Putamen (tissue), 1 donor: ENCODE data around the gene COG7.
"Not testable (repeated sequence)": the region's sequence is repeated elsewhere in the genome, so short reads cannot be mapped to it uniquely, and the experiment has no call there.

Experiments
- DNase-seq: peaks from one replicate; pipeline ENCODE4 v3.0.0-alpha.2; 2016; ENCODE audit warnings: low spot score

Gene COG7

DNA sequence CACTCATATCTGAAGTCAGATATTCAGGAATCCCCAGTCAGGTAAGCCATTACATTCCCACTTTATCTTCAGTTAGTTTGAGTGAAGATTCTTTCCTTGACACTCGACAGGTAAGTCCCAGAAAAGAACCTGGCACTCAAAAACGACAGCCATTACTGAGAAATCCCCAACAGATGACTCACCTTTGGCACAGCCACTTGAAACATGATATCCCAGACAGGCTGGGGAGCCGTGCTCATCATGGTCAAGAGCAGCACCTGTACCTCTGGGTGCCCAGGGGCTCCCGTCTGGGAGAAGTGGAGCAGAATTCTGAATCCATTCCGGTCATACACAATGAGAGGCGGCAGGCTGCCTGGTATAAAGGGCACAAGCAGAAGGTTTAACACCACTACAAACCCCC, 16.8 kb upstream of the COG7 start:
- DNase-seq, result no peak

DNA sequence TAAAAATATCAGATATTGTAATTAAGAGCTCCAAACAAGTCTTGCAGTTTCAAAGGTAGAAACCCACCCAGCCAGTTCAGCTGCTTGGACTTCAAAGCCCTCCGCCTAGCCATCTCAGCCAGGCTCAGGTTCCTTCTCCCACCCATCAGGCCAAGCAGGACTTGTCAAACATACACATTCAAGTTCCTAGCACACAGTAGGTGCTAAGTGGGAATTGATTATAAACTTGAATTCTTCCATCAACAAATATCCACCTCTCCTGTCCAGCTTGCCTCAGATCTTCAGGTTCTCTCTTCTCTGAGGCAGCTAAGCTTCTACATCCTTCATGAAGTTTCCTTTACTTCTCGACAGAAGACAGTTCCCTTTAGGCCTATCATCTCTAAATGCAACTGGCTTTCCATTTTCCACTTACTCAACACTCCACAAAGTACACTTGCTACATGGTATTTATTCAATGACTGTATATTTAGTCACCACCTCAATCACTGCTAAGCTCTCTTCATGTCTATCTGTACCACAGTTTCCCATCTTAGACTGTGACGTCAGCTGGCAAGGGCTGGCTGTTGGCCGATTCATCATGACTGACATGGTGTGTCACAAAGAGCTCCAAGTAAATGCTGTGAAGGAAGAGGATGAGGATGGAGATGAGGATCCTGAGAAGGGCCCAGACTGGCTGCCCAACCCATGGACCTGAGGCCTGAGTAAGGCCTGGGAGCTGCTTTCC, 13.3 kb upstream of the COG7 start:
- DNase-seq, result no peak

DNA sequence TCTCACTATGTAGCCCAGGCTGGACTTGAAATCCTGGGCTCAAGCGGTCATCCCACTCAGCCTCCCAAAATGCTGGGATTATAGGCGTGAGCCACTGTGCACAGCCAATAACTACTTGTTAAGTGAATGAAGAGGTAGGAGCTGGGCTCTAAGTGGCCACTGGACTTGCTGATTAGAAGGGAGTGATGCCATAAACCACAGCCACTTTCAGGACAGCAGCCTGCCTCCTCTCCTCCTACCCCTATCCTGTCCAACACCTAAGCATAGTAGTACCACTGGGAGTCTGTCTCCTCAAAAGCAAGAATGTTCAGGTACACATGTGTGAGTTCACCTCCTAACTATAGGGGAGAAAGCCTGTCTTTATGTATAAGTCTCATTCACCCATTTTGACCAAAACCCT, 12.2 kb upstream of the COG7 start:
- no peak for DNase-seq

DNA sequence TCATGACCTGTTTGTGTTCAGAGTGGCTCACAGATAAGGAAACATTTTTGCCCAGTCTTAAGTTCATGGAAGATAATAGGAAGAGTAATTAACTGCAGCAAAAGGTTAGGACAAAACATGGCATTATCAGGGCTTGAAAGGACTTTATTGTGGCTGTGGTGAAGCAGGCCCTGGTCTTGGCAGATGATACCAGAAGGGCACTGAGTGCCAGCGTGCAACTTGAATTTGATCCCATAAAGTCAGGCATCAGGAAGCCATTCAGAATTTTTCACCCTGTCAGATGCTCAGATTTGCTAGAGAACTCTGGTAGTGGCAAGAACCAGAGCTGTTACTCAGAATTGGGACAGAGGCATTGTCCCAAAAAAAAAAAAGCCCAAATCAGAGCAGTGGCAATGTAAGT, 11.2 kb upstream of the COG7 start:
- DNase-seq, result peak; percentile 74

DNA sequence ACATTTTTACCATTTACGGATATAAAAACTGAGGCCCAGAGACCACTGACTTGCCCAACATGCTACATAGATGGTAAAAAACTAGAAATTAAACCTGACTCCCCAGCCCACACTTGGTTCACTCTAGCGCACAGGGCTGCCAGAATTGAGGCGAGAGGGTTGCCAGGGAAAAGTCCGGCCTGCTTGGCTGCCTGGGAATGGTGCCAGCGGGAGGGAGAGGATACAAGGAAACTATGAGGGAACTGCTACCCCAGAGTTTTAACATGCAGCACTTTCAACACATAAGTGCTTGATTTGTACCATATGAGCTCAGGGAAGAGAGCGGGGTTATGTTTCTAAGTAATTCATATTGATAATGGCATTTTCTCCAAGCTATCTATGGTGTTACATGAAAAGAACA, 10.0 kb upstream of the COG7 start:
- peak; percentile 30 for DNase-seq

DNA sequence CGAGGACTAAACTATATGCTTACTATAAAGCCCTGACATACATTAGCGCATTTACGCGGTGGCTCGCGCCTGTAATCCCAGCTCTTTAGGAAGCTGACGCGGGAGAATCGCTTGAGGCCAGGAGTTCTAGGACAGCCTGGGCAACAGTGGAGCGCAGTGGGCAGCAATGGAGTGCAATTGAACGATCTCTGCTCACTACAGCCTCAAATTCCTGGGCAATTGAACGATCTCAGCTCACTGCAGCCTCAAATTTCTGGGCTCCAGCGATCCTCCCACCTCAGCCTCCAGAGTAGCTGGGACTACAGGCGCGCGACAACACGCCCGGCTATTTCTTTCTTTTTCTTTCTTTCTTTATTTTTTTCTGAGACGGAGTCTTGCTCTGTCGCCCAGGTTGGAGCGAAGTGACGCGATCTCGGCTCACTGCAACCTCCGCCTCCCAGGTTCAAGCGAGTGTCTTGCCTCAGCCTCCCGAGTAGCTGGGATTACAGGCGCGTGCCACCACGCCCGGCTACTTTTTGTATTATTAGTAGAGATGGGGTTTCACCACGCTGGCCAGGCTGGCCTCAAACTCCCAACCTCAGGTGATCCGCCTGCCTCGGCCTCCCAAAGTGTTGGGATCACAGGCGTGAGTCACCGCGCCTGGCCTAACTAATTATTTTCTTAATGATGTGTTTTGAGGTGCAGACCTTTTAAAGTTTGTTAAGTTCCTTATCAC, 506 bp upstream of the COG7 start:
- no peak for DNase-seq

DNA sequence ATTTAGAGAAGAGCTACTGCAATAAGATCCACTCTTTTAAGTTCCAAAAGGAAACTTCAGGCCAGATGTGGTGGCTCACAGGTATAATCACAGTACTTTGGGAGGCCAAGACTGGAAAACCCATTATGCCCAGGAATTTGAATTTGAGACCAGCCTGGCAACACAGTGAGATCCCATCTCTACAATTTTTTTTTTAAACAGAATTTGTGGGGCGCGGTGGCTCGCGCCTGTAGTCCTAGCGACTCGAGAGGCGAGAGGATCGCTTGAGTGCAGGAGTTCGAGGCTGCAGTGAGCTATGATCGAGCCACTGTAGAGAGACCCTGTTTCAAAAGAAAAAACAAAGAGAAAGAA, 793 bp downstream of the COG7 start:
- DNase-seq, result no peak

DNA sequence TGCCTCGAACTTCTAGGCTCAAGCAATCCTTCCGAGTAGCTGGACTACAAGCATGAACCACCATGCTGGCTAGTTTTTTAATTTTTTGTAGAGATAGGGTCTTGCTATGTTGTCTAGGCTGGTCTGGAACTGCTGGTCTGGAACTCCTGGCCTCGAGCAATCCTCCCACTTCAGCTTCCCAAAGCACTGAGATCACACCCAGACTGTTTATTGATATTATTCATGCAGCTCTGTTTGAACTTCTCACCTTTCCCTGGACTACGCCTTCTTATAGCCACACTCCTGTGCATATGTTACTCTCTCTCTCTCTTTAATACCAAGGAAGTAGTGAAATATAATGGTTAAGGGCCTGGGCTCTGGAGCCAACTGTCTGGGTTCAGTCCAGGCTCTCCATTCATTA, 4.6 kb downstream of the COG7 start:
- DNase-seq, result no peak

DNA sequence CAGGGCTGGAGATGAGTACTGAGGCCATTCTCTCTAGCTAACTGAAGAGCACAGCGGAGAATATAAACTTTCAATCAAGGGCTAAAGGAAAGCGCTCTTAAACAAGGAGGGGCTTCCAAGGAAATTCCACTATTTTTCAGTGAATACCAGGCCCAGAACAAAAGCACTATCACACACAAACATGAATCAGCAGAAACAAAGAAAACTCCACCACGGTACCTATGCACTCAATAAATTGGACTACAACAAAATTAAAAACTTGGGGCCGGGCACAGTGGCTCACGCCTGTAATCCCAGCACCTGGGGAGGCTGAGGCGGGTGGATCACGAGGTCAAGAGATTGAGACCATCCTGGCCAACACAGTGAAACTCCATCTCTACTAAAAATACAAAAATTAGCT, 15.4 kb downstream of the COG7 start:
- not testable (repeated sequence) for DNase-seq

DNA sequence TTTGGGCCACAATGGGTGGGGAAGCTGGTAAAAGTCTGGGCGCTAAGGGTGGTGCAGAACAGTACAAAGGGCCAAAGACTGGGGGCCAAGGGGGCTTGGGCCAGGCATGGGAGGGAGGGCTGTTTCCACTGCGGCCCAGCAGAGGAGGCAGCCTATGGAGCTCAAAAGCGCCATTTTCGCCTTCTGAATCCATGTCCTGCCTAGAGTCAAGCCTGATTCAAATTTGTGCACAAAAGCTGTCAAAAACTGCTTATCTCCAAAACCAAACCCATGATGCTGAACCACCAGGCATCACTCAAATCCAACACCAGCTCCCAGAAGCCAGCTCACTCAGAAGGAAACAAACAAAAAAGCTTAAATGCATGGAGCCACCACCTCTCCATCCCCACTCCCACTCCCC, 16.0 kb downstream of the COG7 start:
- no peak for DNase-seq

DNA sequence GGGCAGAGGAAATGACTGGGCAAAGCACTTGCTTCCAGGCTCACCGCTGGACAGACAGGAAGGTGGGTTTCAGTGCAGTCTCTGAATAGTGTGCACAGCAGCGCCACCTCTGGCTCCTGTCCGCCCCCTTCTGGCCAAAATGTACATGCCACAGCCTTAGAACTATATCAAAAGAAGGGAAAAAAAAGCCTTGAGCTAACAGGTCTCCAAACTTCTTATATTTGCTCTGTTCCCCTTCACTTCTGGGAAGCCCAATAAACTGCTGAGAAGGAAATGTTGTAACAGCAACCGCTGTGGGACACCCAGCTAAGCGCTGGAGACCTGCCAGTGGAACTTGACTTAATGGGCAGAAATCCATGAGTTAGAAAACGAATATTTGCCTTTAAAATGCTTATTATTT, 17.5 kb downstream of the COG7 start:
- no peak for DNase-seq

DNA sequence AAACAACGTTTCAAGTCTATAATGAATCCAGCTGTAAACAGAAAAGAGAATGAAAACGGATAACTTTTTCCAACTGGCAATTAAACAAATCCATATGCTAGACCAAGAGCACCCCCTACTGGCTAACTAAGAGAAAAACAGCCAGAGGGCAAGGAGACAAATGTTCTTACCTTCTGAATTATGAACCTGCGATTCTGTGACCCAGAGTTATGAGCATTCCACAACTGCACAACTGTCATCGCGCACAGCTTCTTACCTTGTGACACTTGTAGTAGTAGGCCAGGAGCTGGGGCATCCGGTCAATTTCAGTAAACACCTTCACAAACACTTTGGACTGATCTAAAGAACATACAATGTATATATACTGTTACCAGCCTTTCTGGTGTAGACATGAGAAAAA, 18.6 kb downstream of the COG7 start:
- peak; percentile 55 for DNase-seq

DNA sequence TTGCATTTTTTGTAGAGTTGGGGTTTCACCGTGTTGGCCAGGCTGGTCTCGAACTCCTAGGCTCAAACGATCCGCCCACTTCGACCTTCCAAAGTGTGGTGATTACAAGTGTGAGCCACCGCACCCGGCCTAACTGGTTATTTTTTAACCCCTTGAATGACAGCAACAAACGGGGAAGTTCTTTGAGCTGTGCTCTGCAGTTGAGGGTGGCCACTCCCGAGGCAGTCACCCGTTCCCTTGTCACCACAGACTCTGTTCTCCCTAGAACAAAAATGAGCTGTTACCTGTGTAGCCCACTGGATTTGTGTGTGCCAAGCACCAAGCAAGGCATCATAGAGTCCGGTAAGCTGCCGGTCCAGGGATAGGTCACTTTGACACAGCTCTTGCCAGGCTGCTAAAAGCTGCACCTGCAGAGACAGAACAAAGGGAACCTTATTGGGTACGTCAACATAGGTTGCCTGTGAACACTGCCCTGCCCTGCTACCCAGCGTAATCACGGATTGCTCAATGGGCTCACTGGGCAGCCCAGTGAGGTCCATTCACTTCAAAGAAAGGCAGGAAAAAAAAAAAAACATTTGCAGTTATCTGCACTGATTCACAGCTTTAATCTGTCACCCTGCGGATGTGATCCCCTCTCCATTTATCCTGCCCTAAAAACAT, 19.6 kb downstream of the COG7 start:
- no peak for DNase-seq

DNA sequence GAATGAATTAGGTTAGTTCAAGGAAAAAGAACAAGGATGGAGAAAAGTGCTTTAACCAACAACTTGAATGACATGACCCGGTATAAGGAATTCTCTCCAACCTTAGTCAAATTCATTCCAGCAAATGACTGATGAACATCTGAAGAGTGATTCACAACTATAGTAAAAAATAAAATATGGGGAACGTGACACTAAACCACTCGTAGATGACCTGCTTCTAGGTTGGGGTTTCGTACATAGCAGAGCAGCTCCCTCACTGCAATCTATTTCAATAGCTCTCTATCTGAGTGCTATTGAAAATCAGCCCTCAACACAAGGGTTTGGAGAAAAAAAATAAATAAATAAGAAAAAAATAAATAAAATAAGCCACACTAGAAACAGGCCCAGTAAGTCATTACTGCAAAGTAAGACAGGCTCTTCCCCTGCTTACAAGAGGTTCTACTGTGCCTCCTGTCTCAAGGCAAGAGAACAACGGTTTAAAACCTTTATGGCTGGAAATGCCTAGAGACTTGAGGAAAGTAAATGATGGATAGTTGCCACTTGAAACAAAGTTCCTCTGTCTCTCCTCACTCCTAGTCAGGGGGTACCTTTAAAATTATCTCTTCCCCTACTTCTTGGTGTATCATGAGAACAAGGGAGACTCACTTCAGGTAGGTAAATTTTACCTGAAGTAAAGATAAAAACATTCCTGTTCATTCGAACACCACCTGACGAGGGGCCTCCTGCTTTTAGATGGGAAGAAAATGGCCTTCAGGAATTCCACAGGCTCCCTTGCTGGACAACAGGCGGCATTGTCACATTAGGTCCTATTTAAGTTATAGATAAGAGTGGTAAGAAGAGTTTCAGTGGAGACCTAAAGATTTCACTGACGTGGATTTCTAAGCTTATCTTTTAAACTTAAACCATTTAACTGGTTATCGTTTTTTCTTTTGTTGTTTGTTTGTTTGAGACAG, 20.5 kb downstream of the COG7 start:
- DNase-seq, result no peak

DNA sequence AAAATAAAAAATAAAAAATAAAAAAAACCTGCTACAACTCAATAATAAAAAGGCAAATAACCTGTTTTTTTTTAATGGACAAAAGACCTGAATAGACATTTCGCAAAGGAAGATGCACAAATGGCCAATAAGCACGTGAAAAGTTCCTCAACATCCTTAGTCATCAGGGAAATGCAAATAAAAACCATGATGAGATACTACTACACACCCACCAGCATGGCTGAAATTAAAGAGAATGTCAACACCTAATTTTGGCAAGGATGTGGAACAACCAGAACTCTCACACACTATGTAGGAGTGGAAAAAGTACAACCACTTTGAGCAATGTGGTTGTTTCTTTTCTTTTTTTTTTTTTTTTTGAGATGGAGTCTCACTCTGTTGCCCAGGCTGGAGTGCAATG, 24.6 kb downstream of the COG7 start:
- DNase-seq, result no peak

DNA sequence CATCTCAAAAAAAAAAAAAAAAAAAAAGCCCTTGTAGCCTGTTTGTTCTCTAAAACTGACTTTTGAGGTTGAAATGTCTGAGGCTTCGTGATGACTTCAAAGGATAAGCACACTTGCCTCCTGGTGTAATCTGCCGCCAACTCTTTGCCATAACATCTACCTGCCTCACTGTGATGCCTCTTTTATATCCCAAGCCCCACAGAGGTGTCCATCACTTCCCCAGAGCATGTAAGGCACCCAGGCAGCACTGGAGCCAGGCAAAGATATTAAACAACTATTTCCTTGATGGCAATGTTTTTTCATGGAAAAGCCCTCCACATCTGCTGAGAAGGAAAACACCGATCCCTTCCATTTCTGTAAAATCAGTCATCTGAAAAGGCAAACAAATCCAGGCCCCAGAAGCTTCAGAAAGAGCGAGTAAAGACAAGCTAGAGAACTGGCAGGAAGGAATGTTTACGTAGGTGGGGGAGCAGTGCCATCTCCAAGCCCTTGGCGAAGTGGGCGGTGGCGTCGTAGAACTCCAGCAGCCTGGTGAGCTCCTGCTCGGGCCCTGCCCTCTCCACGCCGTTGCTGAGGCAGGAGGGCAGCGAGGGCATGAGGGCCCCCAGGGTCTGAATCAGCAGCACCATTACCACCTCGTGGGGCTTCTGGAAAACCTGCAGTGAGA, 28.6 kb downstream of the COG7 start:
- DNase-seq, result no peak

DNA sequence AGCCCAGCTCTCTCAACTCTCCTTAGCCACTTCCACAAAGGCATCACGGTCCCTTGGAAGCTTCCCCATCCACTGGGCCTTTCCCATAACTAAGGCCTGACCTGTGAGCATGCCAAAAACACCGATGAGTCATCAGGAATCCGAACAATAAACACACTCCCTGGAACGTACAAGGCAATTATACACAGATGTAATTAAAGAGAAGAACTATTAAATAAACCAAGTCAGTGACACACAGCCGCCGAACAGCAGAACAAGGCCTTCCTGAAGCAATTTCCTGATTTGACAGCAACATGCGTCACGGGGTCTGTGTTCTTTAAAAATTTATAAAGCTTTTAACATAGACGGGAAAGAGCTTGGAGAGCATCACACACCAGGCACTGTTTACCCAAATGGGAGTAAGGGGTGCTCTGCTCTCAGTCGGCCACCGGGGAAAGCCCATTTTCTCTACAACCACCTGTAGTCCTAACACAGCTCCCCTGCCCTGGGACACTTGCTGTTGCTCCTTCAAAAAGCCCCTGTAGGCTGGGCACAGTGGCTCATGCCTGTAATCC, 29.4 kb downstream of the COG7 start:
- DNase-seq, result peak; percentile 16

DNA sequence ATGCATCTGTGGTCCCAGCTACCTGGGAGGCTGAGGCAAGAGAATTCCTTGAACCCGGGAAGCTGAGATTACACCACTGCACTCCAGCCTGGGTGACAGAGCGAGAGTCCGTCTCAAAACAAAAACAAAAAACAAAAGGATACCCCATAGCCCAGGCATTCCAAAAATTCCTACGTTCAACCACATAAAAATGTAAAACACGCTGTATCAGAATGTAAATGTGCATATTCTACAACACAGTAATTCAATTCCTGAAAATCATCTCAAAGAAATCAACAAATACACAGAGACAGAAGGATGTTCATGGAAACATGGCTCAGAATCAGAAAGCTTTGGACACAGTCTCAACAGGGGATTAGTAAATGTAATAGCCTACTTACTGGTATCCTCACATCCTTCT, 33.0 kb downstream of the COG7 start:
- DNase-seq, result no peak

DNA sequence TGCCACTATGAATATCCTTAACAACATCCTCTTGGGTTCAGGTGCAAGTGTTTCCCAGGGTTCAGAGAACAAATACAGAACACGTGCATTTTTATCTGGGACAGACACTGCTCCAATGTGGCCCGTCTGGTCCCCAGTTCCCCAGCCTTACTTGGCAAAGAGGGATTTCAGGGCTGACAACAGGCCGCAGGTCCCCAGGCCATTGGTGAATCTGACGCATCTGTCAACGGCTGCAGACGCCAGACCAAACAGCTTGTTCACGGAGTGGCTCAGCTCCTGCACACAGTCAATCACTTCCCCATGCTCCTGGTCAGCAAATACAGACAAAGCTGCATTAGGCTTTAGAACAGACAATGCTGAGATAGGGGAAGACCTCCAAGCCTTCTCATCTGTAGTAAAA, 36.2 kb downstream of the COG7 start:
- DNase-seq, result no peak

DNA sequence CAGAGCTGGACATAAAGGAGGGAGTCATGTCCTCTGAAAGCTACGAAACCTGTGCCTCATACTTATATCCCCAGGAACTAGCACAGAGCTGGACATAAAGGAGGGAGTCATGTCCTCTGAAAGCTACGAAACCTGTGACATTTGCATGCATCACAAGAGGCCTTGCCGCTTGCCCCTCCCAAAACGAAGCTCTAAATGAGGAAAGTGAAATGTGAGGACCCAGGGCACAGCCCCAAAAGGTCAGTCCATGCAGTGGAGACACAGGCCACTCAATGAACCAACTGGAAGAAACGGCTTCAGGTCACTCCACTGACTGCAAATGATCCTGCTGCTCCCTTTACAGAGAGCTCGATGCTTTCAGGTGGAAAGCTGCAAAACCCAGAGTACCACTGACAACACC, 38.3 kb downstream of the COG7 start:
- no peak for DNase-seq

DNA sequence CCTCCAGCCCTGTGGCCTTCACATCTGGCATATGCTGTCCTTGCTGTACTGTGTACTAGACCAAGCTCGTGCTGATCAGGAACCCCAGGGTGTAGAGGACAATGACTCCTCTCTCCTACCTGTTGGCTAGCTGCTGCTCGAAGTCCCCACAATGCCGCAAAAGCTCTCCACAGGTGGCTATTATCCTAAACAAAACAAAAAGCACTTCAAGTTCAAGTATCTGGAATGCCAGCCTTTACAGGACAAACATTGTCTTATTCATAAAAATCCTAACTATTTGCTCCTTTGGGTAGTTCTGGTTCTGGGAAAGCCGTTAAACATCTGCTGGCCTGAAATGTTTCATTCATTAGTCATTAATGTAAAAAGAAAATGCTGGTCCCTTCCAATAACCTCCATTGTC, 42.8 kb downstream of the COG7 start:
- DNase-seq, result no peak

DNA sequence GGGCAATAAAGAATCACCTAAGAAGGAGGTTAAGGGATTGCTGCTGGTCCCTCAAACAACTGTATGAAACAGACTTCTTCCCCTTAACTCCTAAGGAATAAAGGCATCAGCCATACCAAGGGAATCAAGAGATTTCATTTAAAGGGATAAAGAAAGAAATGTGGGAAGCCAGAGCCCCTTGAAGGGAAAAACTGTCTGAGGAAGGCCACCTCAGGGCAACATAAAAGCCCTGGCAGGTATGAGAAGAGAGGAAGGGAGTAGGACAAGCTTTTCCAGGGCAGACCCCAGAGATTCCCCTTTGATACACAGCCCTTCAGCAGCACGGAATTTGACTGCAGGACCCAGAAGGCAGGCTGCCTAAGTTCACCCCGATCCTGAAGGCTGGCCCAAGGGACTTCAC, 43.5 kb downstream of the COG7 start:
- no peak for DNase-seq
